Adrenal gland (tissue), 12 donors: Measurements from ENCODE around the gene MAST4. TPM values are rescaled to one million over a fixed set of nuclear protein-coding genes. Genes with fewer than 3 reads are reported as not detected.

ENCODE experiments used
- DNase-seq, 7 donors: peaks; one replicate each; pipeline ENCODE4 v3.0.0-alpha.2; 2019 to 2020
- H3K27ac ChIP-seq, 5 donors: fragments of 200-600 bp; sonication (generic) in 4 of 5; 1 replicate in 3 of 5; 2 replicates in 2 of 5; pipeline versions ENCODE4 v1.5.1 to v1.8.0; 2016 to 2020; ENCODE audit warnings: mild to moderate bottlenecking in 1 of 5
- H3K27me3 ChIP-seq: fragments of 200-600 bp; 2 replicates; pipeline ENCODE4 v1.8.0; 2021
- H3K36me3 ChIP-seq, 2 donors: fragments of 200-600 bp; replicated peaks in 1 of 2; 1 replicate in 1 of 2; 2 replicates in 1 of 2; pipeline versions ENCODE4 v1.5.1 to v1.8.0; 2018 to 2022
- H3K4me1 ChIP-seq, 2 donors: fragments of 200-600 bp; replicated peaks in 1 of 2; 1 replicate in 1 of 2; 2 replicates in 1 of 2; pipeline versions ENCODE4 v1.5.1 to v1.8.0; 2018 to 2021
- H3K4me3 ChIP-seq, 4 donors: fragments of 200-600 bp; sonication (generic) in 3 of 4; one replicate each; pipeline ENCODE4 v1.5.1; 2016 to 2018
- H3K9me3 ChIP-seq, 3 donors: fragments of 200-600 bp; sonication (generic) in 1 of 3; replicated peaks in 1 of 3; 1 replicate in 2 of 3; 2 replicates in 1 of 3; pipeline versions ENCODE4 v1.5.1 to v1.8.0; 2016 to 2021
- CTCF ChIP-seq, 6 experiments: fragments of 450-650 bp in 4 of 6; fragments of 200-600 bp in 2 of 6; sonication (generic) in 1 of 6; IDR thresholded peaks; 1 replicate in 5 of 6; 2 replicates in 1 of 6; pipeline versions ENCODE4 v1.5.1 to v1.8.0; 2016 to 2021; ENCODE audit warnings: antibody characterized with exemption in 6 of 6, mild to moderate bottlenecking in 2 of 6, moderate library complexity in 1 of 6
- POLR2A ChIP-seq, 2 donors: fragments of 450-650 bp; IDR thresholded peaks; one replicate each; pipeline ENCODE4 v1.6.1; 2017; ENCODE audit warnings: antibody characterized with exemption in 2 of 2, mild to moderate bottlenecking in 2 of 2, moderate library complexity in 1 of 2
- WGBS, 4 donors: extraction: QIAGEN DNeasy Blood & Tissue Kit in 2 of 4; methylation state at CpG; one replicate each; pipeline versions ENCODE4 v1.1.5 to v1.1.7; 2013 to 2017; 5-methylcytosine and 5-hydroxymethylcytosine counted together
- intact Hi-C, 2 donors: fragments of 100-400 bp; cut with DNase I; formaldehyde crosslinking; loops; one replicate each; pipeline versions ENCODE4 v1.14.1 to v1.15.0; 2022 to 2023
- polyA plus RNA-seq, 3 donors: library from polyadenylated mRNA; stranded (reverse); fragments of 200-250 nt in 2 of 3; fragments of 350-450 nt in 1 of 3; fragmentation: Illumina TruSeq in 1 of 3; extraction: RNeasy Lipid Tissue Mini Kit (QIAGEN cat#74804) in 1 of 3; gene quantifications; one replicate each; pipeline ENCODE4 v1.2.3, GENCODE V29; 2013 to 2014
- total RNA-seq, 9 donors: library from RNA; depleted of rRNA in 4 of 9; stranded (reverse); fragments of >200 nt in 4 of 9; fragments of 120-200 nt in 1 of 9; fragmentation: NEBNext Ultra II Directional in 1 of 9; extraction: Animal tissue kit (Norgen Biotek cat#: 25700) in 1 of 9; gene quantifications; one replicate each; pipeline versions ENCODE4 v1.1.0 to v1.2.4, GENCODE V29; 2013 to 2023
- donor health status: healthy with polysubstance abuse.
- donor health status: Bipolar disorder and iron deficiency.
- donor health status: DM: yes; HTN: yes; CAD: no.
- donor health status: DM: no; HTN: no; CAD: no.
- donor health status: DM: no; HTN: no; CAD: no.
- donor health status: DM: yes; HTN: yes; CAD: no.

MAST4 gene
- total and polyA plus RNA-seq, 12 donors, result 12.3 to 95.0 (median 42.8) TPM

DNA sequence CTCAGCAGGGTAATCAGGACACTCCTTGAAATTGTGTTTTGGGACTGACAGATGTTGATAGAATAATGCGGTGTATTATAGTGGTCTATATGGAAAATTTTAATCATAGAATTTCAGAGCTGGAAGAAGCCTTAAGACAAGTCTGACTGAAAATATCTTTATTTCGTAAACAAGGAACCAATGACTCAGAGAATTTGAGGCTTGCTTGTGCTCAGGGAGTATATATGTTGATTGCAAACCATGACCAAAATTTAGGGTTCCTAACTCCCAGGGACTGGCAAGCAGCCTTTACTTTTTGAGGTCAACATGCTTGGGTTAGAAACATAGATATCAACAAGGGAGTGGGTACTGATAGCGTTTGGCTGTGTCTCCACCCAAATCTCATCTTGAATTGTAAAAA lies 313.2 kb downstream of the MAST4 start:
- TF ChIP-seq CTCF (IDR thresholded peaks at IDR 0.05) (no peak), POLR2A (IDR thresholded peaks at IDR 0.05) (no peak)
- Histone ChIP-seq H3K4me1 (no peaks in the 10 kb centered on the region), H3K9me3 (no peaks in the 10 kb centered on the region), H3K4me3 (no peak overlapping the region), H3K27ac (no peak overlapping the region), H3K27me3 (no peaks in the 10 kb centered on the region), H3K36me3 (no peaks in the 10 kb centered on the region)
- intact Hi-C loops, result no loop called here
- 72 to 93% (median 86%) methylated on average over 3 of the region's 3 CpGs for WGBS, 4 donors
- no peak for DNase-seq

GRCh38 chr5:66912787-66913186 lies 316.6 kb downstream of the MAST4 start:
- no peaks in the 10 kb centered on the region for H3K9me3 ChIP-seq
- TF ChIP-seq POLR2A (IDR thresholded peaks at IDR 0.05), result no peak
- no peak for DNase-seq
- no peaks in the 10 kb centered on the region for H3K27me3 ChIP-seq
- no peaks in the 10 kb centered on the region for H3K4me1 ChIP-seq
- intact Hi-C loops, result no loop called here
- H3K4me3 ChIP-seq, result no peak overlapping the region
- H3K36me3 ChIP-seq, result no peaks in the 10 kb centered on the region
- no peak overlapping the region for H3K27ac ChIP-seq

DNA sequence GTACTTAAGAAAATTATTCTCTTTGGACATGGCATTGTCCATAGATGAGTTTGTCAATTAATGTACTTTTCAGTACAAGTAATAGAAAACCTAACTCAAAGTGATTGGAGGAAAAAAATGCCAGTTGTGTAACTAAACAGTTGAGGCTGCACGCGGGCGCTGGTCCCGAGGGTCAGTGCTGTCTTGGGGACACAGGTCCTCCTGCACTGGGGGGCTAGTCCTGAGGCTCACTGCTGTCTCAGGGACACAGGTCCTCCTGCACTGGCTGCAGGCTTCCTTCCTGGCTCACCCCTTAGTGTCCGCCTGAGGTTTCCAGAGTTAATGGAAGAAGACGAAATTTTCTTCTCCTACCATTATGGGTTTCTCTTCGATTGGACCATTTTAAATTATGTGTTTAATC lies 319.3 kb downstream of the MAST4 start:
- H3K27me3 ChIP-seq, result no peaks in the 10 kb centered on the region
- no peaks in the 10 kb centered on the region for H3K4me1 ChIP-seq
- no peak for TF ChIP-seq POLR2A (IDR thresholded peaks at IDR 0.05)
- H3K36me3 ChIP-seq, result no peaks in the 10 kb centered on the region
- no peak overlapping the region for H3K27ac ChIP-seq
- no peaks in the 10 kb centered on the region for H3K9me3 ChIP-seq
- H3K4me3 ChIP-seq, result no peak overlapping the region
- WGBS, 4 donors, result 82 to 92% (median 89%) methylated on average over 7 of the region's 7 CpGs
- no peak for DNase-seq
- intact Hi-C loops, result no loop called here

GRCh38 chr5:66922881-66923280 lies 326.7 kb downstream of the MAST4 start:
- DNase-seq, result no peak
- Histone ChIP-seq H3K36me3 (no peaks in the 10 kb centered on the region), H3K4me3 (no peak overlapping the region), H3K9me3 (no peaks in the 10 kb centered on the region), H3K4me1 (no peaks in the 10 kb centered on the region), H3K27me3 (no peaks in the 10 kb centered on the region), H3K27ac (no peak overlapping the region)
- WGBS, 4 donors, result 86 to 94% (median 89%) methylated on average over 5 of the region's 5 CpGs
- TF ChIP-seq CTCF (IDR thresholded peaks at IDR 0.05), result no peak
- no peak for TF ChIP-seq POLR2A (IDR thresholded peaks at IDR 0.05)
- intact Hi-C loops, result no loop called here

GRCh38 chr5:66923457-66923856 lies 327.3 kb downstream of the MAST4 start:
- no peak overlapping the region for H3K27ac ChIP-seq
- intact Hi-C loops, result no loop called here
- no peaks in the 10 kb centered on the region for H3K9me3 ChIP-seq
- no peaks in the 10 kb centered on the region for H3K36me3 ChIP-seq
- no peak for TF ChIP-seq POLR2A (IDR thresholded peaks at IDR 0.05)
- TF ChIP-seq CTCF (IDR thresholded peaks at IDR 0.05), result no peak
- no peaks in the 10 kb centered on the region for H3K4me1 ChIP-seq
- WGBS, 4 donors, result 46 to 83% (median 50%) methylated on average over 1 of the region's 1 CpG
- no peak overlapping the region for H3K4me3 ChIP-seq
- DNase-seq, result no peak
- H3K27me3 ChIP-seq, result no peaks in the 10 kb centered on the region
